Measurements from ENCODE around the gene ENO4. TPM values are rescaled to one million over a fixed set of nuclear protein-coding genes. Genes with fewer than 3 reads are reported as not detected.

The ENO4 gene
- total RNA-seq, 1 experiment from 2014 or later: 0.08 TPM

DNA sequence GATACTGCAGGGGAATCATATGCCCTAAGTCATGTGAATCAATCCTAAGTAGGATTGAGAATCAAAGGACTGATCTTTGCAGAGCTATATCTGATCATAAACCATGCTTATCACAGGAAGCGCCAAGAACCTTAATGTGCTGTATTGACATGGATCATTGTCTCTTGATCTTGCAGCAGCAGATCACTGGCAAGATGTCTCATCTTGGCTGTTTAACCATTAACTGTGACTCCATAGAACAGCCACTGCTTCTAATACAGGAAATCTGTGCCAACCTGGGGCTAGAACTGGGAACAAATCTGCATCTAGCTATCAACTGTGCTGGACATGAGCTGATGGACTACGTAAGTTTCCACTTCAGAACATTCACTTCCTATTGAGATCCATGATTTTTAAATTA, 21.6 kb downstream of the ENO4 start:
- Histone ChIP-seq H3K27me3 (no peaks in the 10 kb centered on the region), H3K36me3 (no peaks in the 10 kb centered on the region), H3K4me3 (no peak overlapping the region), H3K27ac (no peak overlapping the region), H3K4me1 (no peaks in the 10 kb centered on the region), H3K9me3 (replicated peaks) (no peaks in the 10 kb centered on the region)
- DNase-seq: no peak

DNA sequence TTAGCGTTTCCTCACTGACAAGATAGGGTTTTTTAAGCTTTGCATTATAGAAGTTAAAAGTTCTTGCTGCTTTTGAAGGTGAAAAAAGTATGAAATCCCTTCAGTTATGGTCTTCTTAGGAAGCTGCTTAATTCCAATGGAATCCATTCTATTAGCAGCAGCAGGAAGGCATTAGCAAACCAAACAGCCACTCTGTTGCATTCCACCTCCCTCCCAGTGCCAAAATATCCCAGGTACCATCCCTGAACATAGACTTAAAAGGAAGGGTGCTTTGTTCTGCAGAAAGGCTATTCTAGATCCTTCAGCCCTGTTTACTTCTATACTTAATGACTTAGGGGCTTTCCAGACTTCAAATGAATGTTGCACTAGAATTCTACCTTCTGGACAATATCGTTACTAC, 23.8 kb downstream of the ENO4 start:
- no peaks in the 10 kb centered on the region for H3K36me3 ChIP-seq
- H3K4me1 ChIP-seq: no peaks in the 10 kb centered on the region
- no peaks in the 10 kb centered on the region for H3K9me3 ChIP-seq (replicated peaks)
- no peak overlapping the region for H3K27ac ChIP-seq
- H3K27me3 ChIP-seq: no peaks in the 10 kb centered on the region
- DNase-seq: no peak
- H3K4me3 ChIP-seq: no peak overlapping the region

DNA sequence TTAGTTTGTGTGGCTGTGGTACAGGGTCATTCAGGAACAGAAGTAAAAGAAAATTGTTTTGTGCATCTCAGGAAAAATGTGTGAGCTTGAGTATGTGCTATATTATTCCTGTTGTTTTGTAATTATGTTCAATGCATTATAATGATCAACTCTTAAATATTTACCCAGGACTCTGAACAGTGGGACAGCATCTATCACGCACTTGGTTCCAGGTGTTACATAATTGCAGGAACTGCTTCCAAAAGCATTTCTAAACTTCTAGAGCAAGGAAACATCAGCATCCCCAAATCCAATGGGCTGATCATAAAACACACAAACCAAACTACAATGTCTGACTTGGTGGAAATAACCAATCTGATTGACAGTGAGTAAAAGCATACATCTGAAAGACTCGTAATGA, 26.6 kb downstream of the ENO4 start:
- no peaks in the 10 kb centered on the region for H3K9me3 ChIP-seq (replicated peaks)
- DNase-seq: no peak
- peaks cover 8% of the 10 kb centered on the region for H3K4me1 ChIP-seq
- H3K4me3 ChIP-seq: no peak overlapping the region
- H3K27ac ChIP-seq: no peak overlapping the region
- H3K27me3 ChIP-seq: no peaks in the 10 kb centered on the region
- H3K36me3 ChIP-seq: no peaks in the 10 kb centered on the region

DNA sequence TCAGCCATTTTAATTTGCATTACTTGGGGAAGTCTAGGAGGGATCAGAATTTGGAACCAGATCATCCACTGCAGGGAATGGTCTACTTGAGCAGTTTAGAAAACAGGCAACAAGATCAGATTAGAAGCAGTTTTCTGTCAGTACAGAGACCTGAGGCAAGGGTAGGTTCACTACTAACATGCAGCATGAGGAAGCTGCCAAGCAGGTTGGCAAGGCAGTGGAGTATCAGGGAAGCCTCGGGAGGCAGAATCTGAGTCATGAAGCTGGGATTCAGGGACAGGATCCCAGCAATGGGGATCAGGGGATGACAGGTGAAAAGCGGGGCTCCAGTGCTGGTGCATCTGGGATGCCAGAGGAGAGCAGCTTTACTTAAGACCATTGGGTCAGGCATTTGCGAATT, 28.1 kb downstream of the ENO4 start:
- no peak for DNase-seq
- H3K27ac ChIP-seq: no peak overlapping the region
- H3K36me3 ChIP-seq: no peaks in the 10 kb centered on the region
- no peaks in the 10 kb centered on the region for H3K27me3 ChIP-seq
- H3K4me1 ChIP-seq: peaks cover 16% of the 10 kb centered on the region
- no peaks in the 10 kb centered on the region for H3K9me3 ChIP-seq (replicated peaks)
- no peak overlapping the region for H3K4me3 ChIP-seq

DNA sequence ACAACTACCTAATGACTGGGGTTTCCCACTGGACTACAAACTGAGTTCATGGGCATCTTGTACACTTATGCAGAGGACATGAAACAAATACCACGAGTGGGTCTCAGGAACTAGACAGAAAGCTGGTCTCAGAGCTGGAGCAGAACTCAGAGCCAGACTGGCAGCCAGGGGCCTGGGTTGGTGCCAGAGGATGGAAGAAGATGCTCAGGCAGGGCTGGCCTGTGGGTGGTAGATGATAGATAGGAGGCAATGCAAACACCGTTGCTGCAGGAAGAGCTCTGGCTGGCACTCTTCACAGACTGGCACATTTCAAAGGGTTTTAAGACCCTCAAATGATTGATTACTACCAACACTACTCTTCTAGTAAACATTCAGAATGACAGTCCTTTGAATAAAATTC, 28.8 kb downstream of the ENO4 start:
- Histone ChIP-seq H3K9me3 (replicated peaks) (no peaks in the 10 kb centered on the region), H3K4me3 (no peak overlapping the region), H3K4me1 (peaks cover 16% of the 10 kb centered on the region), H3K27me3 (no peaks in the 10 kb centered on the region), H3K36me3 (no peaks in the 10 kb centered on the region), H3K27ac (no peak overlapping the region)
- no peak for DNase-seq

DNA sequence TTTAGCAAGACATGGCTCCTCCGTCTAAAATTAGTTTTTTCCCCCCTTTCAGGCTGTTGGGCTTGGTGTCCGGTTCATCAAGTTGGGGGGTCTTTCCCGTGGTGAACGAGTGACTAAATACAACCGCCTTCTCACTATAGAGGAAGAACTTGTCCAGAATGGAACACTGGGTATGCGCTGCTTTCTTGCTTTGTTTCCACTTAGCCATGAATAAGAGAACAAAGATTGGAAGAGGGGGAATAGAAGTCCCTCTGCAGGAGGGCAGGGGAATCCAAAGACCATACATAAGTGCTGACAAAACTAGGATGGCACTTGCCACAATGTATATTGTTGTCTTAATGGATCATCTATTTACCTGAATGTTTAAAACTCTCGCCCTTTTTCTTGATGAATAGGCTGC, 30.5 kb downstream of the ENO4 start:
- no peaks in the 10 kb centered on the region for H3K27me3 ChIP-seq
- H3K9me3 ChIP-seq (replicated peaks): no peaks in the 10 kb centered on the region
- no peak overlapping the region for H3K27ac ChIP-seq
- no peak overlapping the region for H3K4me3 ChIP-seq
- peaks cover 16% of the 10 kb centered on the region for H3K4me1 ChIP-seq
- H3K36me3 ChIP-seq: no peaks in the 10 kb centered on the region
- no peak for DNase-seq

DNA sequence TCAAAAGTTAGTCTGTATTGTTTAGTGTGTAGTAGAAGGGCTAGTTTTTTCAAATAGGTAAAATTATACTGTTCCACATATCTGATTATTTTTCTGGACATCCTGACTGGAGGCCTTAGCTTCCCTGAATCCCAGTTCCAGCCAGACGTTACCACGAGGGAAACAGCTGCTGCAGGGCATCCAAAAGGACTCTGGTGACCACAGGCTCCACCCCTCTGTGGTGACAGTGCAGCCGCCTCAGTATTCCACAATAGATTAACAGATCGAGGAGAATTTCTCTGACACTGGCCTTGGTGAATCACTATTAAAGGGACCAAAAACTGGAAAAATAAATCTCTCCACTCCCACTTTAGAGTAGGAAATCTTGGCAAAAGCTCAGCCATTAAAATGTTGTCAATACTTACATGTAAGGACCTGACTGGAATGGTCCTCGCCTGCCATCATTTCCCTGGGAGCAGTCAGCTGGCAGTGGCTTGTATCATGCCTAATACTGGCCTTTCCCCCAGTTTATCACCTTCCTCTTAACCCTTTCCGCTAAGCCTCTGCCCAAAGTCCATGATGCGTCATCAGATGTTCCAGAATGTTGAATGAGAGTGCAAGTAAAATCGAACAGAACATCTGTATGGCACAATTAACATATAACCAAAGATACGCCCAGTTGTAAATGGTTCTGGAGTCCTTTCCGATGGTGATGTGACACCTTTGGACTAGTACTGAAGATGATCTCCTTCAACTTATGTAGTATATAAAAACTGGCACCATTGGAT, 31.6 kb downstream of the ENO4 start:
- peak; percentile 90 to 92 for DNase-seq
- H3K27ac ChIP-seq: peak overlapping the region; percentile 65

DNA sequence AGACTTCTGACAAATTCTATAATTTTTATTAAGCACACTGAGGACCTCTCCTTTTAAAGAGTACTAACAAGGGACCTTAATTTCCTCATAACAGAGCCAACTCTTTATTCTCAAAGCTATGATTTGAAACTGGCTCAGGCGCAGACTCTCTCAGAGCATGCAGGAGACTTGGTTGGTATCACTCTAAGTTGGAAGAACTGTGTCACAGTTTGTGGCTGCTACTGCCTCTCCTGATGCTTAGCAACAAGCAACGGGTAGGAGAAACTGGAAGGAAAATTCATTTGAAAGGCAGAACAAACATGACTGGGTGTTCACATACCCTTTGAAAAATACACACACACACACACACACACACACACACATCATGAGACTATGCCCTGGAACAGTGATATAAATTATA, 33.3 kb downstream of the ENO4 start:
- Histone ChIP-seq H3K27me3 (no peaks in the 10 kb centered on the region), H3K4me1 (peaks cover 33% of the 10 kb centered on the region), H3K4me3 (no peak overlapping the region), H3K27ac (no peak overlapping the region), H3K36me3 (no peaks in the 10 kb centered on the region), H3K9me3 (replicated peaks) (no peaks in the 10 kb centered on the region)
- DNase-seq: no peak

More for the DNA sequence above, 31.6 kb downstream of the ENO4 start:
- no peaks in the 10 kb centered on the region for H3K9me3 ChIP-seq (replicated peaks)
- H3K27me3 ChIP-seq: no peaks in the 10 kb centered on the region
- peak overlapping the region; percentile 13; the same call in 1 of the 2 replicates for H3K4me3 ChIP-seq
- H3K36me3 ChIP-seq: no peaks in the 10 kb centered on the region
- peaks cover 17% of the 10 kb centered on the region for H3K4me1 ChIP-seq

DNA sequence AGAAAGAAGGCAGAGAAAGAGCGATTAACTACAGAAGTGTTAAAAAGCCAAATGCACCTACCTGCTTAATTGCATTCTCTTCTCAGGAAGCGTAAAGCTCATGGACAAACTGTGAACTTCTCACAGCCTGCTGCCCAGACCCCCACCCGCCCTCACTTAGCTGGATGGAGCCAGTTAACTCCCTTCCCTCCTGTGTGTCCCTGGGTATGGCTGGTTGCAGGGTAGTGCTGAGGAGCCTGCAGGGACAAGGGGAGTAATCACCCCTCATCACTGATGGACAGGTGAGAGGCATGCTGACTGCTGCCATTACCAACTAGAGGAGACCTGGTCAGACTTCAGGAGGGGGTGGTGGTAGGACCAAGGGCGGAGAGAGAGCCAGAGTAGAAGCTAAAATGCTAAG, 37.5 kb downstream of the ENO4 start:
- DNase-seq: no peak
- H3K4me3 ChIP-seq: no peak overlapping the region
- no peaks in the 10 kb centered on the region for H3K27me3 ChIP-seq
- no peak overlapping the region for H3K27ac ChIP-seq
- H3K36me3 ChIP-seq: no peaks in the 10 kb centered on the region
- H3K9me3 ChIP-seq (replicated peaks): no peaks in the 10 kb centered on the region
- H3K4me1 ChIP-seq: peaks cover 55% of the 10 kb centered on the region

DNA sequence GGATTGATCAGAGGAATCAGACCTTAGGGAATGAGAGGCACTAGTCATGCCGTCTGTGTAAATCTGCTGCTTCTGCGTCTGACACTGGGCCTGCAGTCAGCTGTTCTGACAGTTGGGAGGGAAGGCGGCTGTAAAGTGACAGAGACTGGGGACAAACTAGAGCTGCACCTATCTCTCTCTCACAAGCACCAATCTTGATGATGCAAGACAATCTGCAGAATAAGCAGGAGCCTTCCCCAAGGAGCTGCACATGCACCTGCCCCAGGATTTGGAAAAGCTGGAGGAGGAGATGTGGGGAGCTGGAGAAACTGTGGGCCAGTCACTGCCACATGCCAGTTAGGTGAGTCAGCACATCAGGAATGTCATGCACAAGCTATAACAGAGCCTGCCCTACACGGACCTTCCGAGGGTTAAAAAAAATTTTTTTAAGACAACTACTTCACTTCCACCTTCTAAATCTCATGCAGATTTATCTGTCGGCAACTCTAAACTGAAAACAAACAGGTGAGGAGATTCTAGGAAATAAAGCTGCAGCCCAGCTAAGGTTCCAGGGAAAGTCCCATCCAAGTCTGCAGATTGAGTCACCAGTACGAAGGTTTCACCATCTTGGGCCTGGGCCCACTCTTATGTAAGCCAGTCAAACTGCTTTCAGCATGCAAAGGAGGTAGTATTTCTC, 39.2 kb downstream of the ENO4 start:
- Histone ChIP-seq H3K27ac (peak overlapping the region; percentile 58), H3K9me3 (replicated peaks) (no peaks in the 10 kb centered on the region), H3K4me3 (no peak overlapping the region), H3K4me1 (peaks cover 67% of the 10 kb centered on the region), H3K36me3 (no peaks in the 10 kb centered on the region), H3K27me3 (no peaks in the 10 kb centered on the region)
- DNase-seq: peak; percentile 70 to 73

DNA sequence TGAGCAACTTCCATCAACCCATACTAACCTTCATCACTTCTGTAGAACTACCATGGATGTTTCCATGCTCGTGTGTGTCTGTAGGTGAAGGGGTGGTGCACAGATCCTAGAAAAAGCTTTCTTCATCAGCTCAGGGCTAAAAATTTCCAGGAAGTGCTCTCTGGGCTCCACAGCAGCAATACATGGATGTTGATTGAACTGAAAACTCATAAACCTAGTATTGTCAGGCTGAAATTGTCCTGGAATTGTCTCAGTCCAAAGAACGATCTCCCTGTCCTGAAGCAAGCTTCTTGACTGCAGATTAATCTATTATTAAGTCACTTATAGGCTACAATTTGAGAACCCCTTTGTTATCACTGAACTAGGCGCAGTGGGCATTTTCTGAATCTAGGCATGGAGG, 39.8 kb downstream of the ENO4 start:
- peak overlapping the region; percentile 58 for H3K27ac ChIP-seq
- no peaks in the 10 kb centered on the region for H3K36me3 ChIP-seq
- no peaks in the 10 kb centered on the region for H3K27me3 ChIP-seq
- H3K9me3 ChIP-seq (replicated peaks): no peaks in the 10 kb centered on the region
- peaks cover 70% of the 10 kb centered on the region for H3K4me1 ChIP-seq
- no peak overlapping the region for H3K4me3 ChIP-seq
- DNase-seq: no peak

DNA sequence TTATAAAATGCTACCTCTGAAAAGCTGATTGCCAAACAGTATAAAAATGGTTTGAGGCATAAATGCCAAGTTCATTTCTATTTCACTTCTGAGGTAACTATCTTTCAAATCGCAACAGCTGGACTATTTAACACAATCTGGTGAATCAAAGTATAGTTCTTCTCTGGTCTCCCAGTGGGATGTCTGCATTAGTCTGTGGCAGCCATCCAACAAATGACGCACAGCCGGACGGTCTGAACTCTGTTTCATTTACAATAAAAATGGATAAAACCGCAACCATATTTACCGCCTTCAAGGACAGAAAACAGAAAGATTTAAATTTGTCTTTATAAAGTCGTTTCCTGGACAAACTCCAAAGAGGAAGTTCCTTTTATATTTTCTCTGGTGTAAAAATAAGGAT, 41.9 kb downstream of the ENO4 start:
- Histone ChIP-seq H3K4me3 (peak overlapping the region; percentile 30), H3K9me3 (replicated peaks) (no peaks in the 10 kb centered on the region), H3K27ac (peak overlapping the region; percentile 64), H3K36me3 (no peaks in the 10 kb centered on the region), H3K4me1 (peaks cover 66% of the 10 kb centered on the region), H3K27me3 (no peaks in the 10 kb centered on the region)
- peak; percentile 86 to 94 for DNase-seq

DNA sequence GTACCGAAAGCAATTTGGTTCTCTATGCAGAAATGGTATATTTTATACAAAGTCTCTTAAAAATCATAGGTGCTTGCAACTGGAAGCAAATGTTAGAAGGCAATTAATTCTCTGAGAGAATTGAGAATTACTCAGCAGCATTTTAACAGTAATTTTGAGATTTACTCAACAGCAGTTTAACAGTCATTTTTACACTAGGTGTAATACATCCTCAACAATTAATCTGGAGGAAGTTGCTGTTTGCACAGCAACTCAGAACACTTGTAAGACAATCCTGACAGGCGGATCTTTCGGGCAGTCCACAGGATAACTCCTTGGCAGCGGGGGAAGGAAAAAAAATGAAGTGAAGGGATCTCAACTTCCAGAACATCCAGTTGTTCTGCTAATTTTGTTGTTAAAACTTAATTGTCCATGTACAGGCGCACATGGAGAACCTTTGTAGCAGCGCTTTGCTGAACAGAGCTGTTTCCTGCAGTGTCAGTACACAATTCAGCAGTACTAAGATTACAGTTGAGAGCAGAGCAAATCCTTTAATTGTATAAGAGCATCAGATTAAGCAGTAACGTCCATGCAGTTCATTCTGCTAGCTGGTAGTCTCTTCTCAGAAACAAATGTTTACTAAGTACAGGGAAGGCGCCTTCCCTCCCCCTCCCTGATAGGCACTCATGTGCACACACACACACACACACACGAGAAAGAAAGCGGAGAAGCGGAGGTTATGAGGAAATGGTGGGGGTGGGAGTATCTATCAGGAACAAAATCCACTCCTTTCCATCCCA, 43.8 kb downstream of the ENO4 start:
- Histone ChIP-seq H3K9me3 (replicated peaks) (no peaks in the 10 kb centered on the region), H3K36me3 (no peaks in the 10 kb centered on the region), H3K27me3 (no peaks in the 10 kb centered on the region), H3K4me1 (peaks cover 49% of the 10 kb centered on the region), H3K27ac (no peak overlapping the region), H3K4me3 (no peak overlapping the region)
- DNase-seq: peak in 1 of 2 experiments; percentile 35

DNA sequence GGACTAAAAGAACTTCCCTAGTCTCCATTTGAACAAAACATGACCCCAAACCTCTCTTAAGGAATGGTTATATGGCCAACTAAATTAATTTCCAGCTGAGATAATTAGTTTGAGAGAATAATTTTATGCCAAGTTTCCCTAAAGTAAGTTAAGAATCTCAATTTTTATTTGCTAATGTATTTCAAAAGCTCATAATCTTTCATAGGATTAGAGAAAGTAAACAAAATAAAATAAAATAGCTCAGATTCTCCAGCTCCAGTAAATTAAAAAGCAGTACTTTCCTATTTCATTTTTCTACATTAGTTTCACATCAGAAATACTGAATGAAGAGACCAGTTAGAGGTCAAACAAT, 44.4 kb downstream of the ENO4 start:
- Histone ChIP-seq H3K9me3 (replicated peaks) (no peaks in the 10 kb centered on the region), H3K27ac (no peak overlapping the region), H3K36me3 (no peaks in the 10 kb centered on the region), H3K4me3 (no peak overlapping the region), H3K4me1 (peaks cover 43% of the 10 kb centered on the region), H3K27me3 (no peaks in the 10 kb centered on the region)
- DNase-seq: no peak

DNA sequence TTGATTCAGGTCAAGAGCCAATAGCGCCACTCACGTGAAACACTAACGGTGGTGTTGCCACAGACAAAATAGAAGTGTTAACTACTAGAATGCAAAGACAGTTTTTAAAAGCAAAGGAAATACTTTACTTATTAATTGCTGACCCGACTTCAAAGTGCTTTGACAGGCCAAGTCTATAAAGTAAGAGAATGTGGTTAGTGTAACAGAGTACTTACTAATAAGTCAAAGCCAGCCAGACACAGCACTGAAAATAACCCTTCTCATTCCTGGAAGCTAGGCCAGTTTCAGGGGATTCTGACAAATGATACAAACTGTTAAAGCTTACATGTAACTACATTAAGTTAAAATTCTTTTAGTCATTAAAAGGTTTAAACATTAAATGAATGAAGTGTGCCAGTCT, 50.3 kb downstream of the ENO4 start:
- Histone ChIP-seq H3K27ac (no peak overlapping the region), H3K9me3 (replicated peaks) (no peaks in the 10 kb centered on the region), H3K4me1 (no peaks in the 10 kb centered on the region), H3K36me3 (no peaks in the 10 kb centered on the region), H3K4me3 (no peak overlapping the region), H3K27me3 (no peaks in the 10 kb centered on the region)
- DNase-seq: no peak
